GM18519 (cell line): Measurements from ENCODE around the gene SPDYE6.
"Not testable (repeated sequence)": the region's sequence is repeated elsewhere in the genome, so short reads cannot be mapped to it uniquely, and the experiment has no call there.

Experiments used
- ATAC-seq: cut with Tn5 transposase; IDR thresholded peaks from one replicate; pipeline ENCODE4 v1.9.1; 2021; ENCODE audit warnings: mild to moderate bottlenecking, moderate library complexity; ENCODE audit not compliant: unreplicated experiment, low FRiP score

The SPDYE6 gene

GRCh38 chr7:102364394-102364886, 8.2 kb upstream of the SPDYE6 start:
- ATAC-seq = not testable (repeated sequence)

DNA sequence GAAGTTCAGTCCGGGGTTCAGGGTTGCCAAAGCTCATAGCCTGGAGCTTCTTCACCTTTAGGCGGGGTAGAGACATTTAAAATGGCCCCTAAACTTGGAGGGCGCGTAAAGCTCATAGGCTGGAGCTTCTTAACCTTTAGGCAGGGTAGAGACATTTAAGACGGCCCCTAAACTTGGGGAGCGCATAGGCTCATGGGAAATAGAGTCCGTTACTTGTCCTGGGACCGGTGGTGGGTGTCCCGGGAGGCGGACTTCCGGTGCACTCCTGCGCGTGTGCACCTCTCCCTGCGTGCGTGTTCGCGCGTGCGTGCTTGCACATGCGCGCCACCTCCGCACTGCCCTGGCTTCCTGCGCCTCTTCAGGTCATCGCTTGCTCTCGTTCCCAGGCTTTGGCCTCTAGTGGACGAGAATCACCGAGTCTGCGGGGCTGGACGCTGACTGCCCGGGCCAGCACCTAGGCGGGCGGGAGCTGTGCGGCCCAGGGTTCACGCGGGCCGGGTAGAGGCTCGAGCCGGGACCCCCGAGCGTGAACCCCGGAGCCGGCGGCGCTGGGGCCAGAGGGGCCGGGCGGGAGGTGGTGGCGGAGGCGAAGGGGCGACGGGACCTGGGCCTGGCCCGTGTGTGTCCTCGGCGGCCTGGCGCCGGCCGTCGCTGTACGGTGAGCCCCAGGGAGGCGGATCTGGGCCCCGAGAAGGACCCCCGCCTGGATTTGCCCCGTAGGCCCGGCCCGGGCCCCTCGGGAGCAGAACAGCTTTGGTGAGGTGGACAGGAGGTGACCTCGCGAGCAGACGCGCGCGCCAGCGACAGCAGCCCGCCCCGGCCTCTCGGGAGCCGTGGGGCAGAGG, 7.5 kb upstream of the SPDYE6 start:
- peak; percentile 96 for ATAC-seq

DNA sequence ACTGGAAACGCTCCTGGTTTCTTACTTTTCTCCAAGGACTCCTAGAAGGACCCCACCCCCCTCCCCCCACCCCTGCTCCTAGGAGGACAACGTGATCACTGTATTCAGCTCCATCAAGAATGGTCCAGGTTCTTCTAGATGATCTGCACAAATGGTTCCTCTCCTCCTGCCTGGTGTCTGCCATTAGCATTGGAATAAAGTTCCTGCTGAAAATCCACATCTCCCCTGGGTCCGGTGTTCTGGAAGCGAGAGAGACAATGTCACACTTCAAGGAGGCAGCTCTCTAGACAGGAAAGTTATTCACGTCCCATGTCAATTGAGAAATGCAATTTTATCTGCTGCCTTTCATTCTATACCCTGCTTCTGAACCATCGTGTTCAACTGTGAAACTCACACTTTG, 9.3 kb downstream of the SPDYE6 start:
- not testable (repeated sequence) for ATAC-seq

- not testable (repeated sequence) for ATAC-seq
Observed at GRCh38 chr7:102340599-102341368, 15.5 kb downstream of the SPDYE6 start.

- not testable (repeated sequence) for ATAC-seq
Observed at GRCh38 chr7:102337420-102337819, 18.8 kb downstream of the SPDYE6 start.

DNA sequence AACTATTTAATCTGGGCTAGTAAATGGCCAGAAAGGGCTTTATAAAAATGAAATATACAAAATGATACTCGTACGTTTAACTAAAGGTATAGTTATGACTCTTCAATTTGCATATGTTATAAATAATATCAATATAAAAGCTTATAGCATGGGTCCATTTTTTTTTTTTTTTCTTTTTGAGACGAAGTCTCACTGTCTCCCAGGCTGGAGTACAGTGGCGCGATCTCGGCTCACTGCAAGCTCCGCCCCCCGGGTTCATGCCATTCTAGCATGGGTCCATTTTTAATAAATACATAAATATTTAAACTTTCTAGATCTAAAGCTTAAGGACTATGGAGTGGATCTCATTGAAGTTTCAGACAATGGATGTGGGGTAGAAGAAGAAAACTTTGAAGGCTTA, 19.2 kb downstream of the SPDYE6 start:
- ATAC-seq = not testable (repeated sequence)

DNA sequence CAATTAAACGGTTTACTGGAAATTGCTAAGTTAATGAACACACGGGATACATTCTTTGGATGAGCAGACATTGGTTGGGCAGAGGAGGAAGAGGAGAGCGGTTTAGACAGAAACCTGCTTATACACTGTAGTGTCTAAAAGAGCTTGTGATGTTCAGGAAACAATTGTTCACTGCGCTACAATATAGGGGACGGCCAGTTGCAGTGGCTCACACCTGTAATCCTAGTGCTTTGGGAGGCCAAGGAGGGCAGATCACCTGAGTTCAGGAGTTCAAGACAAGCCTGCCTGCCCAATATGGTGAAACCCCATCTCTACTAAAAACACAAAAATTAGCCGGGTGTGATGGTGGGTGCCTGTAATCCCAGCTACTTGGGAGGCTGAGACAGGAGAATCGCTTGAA, 20.7 kb downstream of the SPDYE6 start:
- not testable (repeated sequence) for ATAC-seq

GRCh38 chr7:102330666-102331460, 25.4 kb downstream of the SPDYE6 start:
- not testable (repeated sequence) for ATAC-seq

DNA sequence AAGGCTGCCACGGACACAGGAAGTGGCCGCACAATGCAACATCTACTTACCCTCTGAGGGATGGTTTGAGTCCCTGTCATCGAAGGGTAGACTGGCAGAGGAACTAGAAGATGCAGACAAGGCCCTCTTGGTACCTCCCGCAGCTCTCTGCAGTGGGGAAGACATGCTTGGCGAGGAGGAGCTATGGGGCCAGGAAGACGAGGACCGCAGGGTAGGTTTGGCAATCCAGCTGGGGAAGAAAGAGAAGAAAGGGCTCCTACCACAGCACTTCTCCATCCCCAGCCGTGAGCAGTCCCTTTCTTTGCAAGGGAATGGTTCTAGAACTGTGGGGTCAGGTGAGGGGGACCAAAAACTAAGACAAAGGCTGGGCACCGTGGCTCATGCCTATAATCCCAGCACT, 26.9 kb downstream of the SPDYE6 start:
- ATAC-seq = not testable (repeated sequence)

GRCh38 chr7:102328863-102329262, 27.4 kb downstream of the SPDYE6 start:
- not testable (repeated sequence) for ATAC-seq

DNA sequence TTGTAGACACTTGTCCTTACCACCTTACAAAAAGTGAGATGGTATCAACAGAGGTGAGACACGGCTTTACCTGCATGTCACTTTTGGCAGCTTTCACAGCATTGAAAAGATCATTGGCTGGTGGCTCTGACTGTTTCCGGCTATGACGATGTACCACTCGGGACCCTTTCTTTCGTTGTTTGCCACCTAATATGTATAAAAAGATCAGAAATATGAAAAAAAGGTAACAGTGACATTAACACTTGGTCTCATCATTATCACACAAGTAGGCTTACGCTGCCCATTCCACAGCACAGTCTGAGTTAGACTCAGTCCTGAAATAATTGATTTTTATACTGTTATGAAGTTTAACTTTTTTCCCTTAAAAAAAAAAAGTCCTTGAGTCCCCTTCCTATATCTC, 29.1 kb downstream of the SPDYE6 start:
- ATAC-seq = not testable (repeated sequence)

GRCh38 chr7:102326157-102326889, 29.9 kb downstream of the SPDYE6 start:
- no peak for ATAC-seq

DNA sequence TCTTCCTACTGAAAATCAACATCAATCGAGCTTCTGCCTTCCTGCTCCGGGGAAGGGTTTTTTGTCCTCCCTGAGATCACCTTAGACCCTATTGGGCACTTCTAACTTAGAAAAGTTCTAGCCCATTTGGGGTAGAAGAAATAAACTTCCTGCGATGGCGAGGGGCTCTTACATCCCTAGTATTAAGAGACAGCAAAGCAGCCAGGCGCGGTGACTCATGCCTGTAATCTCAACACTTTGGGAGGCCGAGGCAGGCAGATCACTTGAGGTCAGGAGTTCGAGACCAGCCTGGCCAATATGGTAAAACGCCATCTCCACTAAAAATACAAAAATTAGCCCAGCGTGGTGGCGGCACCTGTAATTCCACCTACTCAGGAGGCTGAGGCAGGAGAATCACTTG, 31.1 kb downstream of the SPDYE6 start:
- not testable (repeated sequence) for ATAC-seq

- ATAC-seq = no peak
Observed at GRCh38 chr7:102323914-102324195, 32.4 kb downstream of the SPDYE6 start.

- ATAC-seq = no peak
Observed at GRCh38 chr7:102322202-102322715, 34.0 kb downstream of the SPDYE6 start.

DNA sequence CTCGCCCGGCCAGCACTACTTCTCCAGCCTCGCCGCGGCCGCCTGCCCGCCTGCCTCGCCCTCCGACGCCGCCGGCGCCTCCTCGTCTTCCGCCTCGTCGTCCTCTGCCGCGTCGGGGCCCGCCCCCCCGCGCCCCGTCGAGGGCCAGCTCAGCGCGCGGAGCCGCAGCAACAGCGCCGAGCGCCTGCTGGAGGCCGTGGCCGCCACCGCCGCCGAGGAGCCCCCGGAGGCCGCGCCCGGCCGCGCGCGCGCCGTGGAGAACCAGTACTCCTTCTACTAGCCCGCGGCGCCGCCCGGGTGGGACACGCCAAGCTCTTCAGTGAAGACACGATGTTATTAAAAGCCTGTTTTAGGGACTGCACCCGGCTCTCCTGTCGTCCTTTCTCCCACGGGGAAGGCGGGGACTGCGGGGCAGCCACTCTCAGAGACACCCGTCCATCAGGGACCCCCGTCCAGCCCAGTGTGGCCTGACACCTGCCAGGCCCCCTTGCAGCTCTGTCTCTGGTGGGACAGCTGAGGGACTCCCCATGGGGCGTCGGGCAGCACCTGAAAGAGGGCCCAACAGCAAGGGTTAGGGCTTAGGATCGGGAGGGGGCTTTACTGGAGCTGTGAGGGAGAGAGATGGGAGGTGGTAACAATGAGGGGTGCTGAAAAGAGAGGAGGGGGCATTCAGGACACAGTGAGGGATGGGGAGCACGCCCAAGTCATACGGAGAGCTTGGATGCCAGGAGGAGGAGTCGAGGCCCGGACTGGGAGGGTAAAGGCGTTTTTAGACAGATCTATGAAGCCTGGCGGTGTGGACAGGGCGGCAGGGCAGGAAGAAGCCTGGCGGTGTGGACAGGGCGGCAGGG, 34.7 kb downstream of the SPDYE6 start:
- no peak for ATAC-seq

DNA sequence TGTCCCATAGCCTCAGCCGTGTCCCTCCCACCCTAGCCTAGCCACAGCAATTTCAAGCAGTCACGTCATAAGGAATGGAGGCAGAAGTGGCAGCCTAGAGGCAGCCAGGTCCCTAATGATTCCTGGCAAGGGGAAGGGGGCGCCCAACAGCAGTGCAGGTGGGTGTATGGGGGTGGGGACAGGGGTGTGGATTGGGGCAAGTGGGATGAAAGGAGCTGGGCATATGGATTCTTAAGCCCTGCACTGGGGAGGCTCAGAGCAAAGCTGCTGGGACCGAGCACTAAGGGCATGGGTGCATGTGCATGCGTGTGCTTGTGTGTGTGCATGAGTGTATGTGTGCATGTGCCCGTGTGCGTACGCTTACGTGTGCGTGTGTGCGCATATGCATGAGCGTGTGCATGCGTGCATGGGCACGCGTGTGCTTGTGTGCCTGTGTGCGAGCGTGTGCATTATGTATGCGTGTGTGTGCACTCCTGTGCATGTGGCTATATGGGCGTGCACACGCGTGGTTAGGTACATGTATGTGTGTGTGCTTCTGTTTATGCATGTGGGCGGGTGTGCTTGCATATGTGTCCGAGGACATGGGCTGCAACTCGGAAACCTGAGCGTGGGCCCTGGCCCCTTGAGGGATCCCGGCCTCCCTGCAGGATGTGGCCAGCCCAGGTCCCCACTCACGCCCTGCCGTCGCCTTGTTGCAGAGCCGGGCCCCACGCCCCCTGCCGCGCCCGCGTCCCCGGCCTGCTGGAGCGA, 35.5 kb downstream of the SPDYE6 start:
- no peak for ATAC-seq

- no peak for ATAC-seq
Observed at GRCh38 chr7:102320181-102320580, 36.1 kb downstream of the SPDYE6 start.
